CD4-positive, alpha-beta T cell treated with Interleukin-4 for 4 hours (primary cell): ENCODE data around the gene CPA1.

Experiments
- DNase-seq: peaks from one replicate; pipeline ENCODE4 v3.0.0-alpha.2; 2020

The CPA1 gene

DNA sequence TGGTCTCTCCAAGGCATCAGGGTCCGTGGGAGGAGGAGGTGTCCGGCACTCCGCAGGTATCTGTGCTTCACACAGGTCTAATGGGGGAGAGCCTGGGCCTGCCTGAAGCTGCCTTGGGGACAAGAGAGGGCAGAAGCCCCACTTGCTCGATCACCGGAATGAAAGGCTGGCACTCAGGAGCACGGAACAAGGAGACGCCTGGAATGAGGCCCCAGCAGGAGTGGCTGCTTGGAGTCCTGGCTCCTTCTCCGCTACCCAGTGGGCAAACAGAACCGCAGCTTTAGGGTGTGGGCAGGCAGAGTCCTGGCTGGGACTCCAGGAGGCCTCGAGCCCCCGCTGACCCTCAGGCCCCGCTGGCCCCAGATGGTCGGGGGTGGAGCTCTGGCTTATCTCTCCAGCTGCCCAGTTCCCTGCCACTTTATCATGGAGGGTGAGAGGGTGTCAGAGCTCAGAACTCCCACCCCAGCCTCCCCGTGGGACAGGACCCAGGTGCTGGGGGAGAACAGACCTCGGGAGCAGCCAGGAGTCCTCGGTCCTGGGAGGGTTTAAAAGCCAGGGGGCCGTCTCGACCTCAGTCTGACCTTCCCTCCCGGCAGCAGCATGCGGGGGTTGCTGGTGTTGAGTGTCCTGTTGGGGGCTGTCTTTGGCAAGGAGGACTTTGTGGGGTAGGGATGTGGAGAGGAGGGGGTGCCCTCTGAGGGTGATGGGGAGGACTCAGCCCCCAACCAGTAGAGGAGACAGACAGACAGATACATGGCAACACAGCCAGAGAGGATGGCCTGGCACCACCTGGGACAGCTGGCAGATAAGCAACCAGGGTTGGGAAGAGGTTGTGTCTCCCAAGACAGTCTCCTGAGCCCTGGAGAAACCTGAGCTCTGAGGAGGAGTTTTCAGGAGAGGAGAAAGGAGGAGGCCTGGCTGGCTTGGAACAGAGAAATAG is at the start of gene CPA1:
TSS of gene CPA1 (plus strand) at position 574 of the 940 bp plus-strand sequence. CDS start at position 601, 27 bp downstream.
- no peak for DNase-seq

DNA sequence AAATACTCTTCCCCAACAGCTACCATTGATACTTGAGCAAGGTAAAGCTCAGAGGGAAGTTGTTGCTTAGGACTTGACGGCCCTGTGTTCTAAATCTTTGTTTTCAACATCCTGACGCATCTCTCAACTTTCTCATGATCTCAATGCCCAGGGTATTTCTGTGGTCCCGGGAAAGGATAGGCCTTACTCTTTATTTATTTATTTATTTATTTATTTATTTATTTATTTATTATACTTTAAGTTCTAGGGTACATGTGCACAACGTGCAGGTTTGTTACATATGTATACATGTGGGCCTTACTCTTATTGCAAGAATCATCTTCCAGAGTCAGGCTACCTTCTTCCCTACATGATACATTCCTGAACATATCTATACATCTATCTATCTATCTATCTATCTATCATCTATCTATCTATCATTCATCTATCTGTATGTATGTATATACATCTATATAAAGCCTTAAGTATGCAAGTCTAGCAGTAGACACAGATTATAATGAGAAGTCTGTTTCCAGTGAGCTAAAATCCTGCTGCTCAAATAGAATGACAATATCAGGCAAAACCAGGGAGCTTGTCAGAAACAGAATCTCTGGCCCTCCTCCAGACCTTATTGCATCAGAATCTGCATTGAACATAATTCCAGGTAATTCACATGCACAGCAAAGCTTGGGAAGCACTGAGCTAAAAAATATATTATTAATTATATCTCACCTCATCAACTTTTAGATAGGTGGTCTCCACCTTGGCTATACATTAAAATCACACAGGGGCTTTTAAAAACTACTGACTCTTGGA is 47.8 kb upstream of the CPA1 start:
- no peak for DNase-seq

GRCh38 chr7:130333832-130334231 is 46.5 kb upstream of the CPA1 start:
- DNase-seq = no peak

DNA sequence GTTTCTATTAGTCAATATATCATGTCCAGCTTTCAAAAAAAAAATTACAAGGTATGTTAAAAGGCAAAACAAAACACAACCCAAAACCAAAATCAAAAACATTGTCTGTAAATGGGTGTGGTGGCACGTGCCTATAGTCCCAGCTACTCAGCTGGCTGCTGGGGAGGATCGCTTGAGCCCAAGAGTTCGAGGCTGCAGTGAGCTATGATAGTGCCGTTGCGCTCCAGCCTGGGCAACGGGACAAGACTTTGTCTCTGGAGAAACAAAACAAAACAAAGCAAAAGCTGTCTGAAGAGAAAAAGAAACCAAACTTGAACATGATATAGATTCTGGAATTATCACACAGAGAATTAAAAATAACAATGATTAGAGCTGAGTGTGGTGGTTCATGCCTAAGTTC is 46.0 kb upstream of the CPA1 start:
- no peak for DNase-seq

GRCh38 chr7:130337410-130337971 is 42.8 kb upstream of the CPA1 start:
- no peak for DNase-seq

DNA sequence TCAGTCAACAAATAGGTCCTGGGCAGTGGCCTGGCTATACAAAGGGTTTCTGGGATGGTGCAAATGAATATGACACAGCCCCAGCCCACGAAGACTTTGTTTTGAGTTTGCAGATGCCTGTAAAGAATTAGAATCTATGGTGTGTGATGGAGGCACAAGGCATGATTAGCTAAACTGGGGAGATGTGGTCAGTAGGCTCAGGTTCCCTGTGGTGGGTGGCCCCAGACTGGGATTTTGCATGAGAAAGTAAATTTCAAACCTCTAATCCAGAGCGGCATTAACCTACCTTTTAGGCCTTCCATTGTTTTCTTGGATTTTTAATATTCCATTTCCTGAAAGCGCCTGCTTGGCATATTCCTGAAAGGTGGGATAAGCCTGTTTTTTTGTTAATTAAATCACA is 42.1 kb upstream of the CPA1 start:
- no peak for DNase-seq

DNA sequence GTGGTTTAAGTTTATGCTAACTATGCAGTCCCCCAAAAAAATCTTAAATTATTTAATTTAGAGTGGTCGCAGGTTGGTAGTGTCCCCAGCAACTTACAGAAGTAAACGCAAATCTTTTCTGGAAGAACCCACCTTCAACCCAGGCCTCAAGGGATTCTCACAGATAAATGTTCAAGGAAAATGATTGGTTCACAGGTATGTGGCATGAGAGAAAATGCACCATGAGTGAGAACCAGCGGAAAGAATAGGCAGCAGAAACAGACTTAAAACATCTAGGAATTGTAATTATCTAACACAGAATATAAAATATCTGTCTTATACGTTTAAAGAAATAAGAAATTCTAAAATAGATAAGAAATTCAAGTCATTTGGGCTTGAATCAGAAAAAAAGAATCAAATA is 38.4 kb upstream of the CPA1 start:
- no peak for DNase-seq

DNA sequence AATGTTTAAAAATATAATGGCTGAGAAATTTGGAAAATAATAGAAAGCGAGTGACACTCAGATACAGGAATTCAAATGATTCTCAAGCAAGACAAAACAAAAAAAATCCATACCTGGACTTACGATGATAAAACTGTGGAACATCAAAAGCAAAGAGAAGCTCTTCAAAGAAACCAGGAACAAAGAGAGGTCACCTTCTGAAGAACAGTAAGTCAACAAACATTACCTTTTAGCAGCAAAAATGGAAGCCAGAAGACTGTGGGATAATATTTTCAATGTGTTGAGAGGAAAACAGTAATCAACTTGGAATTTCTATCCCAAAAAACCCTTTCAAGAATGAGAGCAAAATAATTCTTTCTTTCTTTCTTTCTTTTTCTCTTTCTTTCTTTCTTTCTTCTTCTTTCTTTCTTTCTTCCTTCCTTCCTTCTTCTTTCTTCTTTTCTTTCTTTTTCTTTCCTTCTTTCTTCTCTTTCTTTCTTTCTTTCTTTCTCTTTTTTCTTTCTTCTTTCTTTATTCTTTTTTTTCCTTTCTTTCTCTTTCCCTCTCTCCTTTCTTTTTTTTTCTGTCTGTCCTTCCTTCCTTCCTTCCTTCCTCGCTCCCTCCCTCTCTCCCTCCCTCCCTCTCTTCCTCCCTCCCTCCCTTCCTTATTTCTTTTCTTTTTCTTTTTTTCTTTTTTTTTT is 37.5 kb upstream of the CPA1 start:
- DNase-seq = no peak

DNA sequence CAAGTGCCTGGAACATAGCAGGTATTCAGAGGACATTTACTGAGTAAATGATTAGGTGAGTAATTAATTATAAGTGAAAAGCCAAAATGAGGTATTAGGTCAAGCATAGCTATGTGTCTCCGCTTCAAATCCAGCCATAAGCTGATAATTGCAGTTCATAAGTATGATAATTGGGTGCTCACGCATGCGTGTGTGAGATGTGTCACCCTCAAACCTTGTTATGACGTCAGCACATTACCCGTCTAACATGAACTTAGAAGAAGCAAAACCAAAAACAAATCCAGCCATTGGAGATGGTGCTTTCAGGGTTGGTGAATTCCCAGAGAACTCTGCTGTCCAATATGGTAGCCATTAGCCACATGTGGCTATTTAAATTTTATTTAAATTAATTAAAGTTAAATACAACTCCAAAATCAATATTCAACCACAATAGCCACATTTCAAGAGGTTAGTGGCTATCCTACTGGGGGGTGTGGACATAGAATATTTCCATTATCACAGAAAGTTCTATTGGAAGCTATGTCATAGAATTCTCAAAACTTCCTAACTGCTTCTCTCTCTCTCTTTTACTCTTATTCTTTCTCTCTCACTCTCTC is 35.9 kb upstream of the CPA1 start, which contains the start of gene CPA5:
TSS of gene CPA5 (plus strand) at position 546 of the 596 bp plus-strand sequence. CDS start 1,670 bp downstream, outside the sequence.
- DNase-seq = no peak

DNA sequence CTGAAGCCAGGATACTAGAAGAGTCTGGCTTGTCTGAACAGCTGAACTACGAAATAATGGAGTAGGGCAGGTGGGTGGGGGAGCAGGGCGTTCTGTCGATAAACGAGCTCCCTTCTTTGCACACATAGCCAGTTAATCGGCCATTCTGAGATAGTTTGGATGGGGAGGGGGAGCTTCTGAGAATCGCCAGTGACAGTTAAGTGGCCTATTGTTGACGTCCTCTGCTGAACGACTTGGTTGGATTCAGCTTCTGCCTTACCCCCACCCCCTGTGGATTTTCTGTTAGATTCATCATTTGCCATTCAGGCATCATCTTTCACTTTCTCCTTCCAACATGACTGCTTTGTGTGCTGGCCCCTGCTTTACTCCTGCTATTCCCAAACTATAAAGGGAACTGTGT is 35.2 kb upstream of the CPA1 start:
- DNase-seq = no peak

DNA sequence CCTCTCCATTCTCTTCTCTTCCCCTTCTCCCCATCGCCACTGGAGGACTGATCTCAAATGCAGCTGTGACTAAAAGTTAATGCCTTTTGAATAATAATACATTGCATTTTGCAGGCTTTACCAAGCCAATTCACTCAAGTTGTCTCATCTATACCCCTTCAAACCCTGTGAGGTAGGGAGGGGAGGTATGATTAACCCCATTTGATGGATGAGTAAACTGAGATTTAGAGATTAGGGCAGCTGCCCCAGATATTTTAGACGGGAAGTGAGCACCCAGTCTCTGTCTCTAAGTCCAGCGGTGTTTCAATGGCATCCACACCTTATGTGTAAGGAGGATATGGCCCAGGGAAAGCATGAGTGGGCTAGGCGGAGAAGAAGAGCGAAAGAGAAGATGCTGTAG is 34.6 kb upstream of the CPA1 start:
- no peak for DNase-seq

DNA sequence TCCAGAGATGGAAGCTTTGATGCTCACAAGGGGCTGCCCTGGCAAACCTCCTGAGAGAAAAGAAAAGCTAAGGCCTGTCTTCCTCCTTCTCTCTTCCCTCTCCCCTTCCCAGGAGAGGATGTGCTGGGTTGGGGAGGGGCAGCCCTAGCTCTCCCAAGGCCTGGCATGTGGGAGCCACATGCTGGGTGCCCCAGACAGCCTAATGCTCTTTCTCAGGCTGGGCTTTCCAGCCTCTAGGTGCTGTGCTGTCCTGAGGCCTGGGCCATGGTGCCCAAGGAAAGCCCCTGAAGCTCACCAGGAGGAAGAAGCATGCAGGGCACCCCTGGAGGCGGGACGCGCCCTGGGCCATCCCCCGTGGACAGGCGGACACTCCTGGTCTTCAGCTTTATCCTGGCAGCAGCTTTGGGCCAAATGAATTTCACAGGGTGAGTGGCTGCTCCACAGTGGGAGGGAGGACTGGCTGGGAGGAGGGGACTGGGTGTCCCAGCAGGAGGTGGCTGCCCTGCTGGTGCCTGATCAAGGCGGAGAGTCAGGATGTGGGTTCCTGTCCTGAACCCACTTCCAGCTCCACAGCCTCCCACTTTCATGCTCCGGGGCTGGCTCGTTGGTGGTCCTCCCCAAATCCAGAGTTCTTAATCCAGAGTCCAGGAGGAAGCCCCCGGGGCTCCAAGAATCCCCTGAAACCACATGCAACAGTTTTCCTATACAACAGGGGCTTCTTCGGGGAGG is 34.0 kb upstream of the CPA1 start:
- no peak for DNase-seq

DNA sequence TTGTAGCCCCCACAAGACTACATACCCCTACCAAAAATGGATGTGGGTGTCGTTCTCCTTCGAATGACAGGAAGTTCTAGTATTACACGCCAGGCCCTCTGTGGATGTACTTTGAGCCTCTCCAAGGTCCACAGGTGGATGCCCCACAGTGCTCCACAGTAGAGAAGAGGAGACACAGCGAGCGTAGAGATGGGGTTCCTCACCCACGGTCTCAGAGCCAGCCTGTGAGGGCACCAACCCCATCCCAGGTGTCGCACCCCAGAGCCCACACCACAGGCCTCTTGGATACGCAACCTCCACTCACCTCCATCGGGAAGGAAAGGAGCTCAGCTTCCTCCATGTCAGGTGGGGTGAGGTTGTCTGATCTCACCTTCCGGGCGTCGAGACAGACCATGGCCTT is 33.4 kb upstream of the CPA1 start:
- DNase-seq = no peak

GRCh38 chr7:130349911-130350782 is 30.1 kb upstream of the CPA1 start:
- DNase-seq = no peak

DNA sequence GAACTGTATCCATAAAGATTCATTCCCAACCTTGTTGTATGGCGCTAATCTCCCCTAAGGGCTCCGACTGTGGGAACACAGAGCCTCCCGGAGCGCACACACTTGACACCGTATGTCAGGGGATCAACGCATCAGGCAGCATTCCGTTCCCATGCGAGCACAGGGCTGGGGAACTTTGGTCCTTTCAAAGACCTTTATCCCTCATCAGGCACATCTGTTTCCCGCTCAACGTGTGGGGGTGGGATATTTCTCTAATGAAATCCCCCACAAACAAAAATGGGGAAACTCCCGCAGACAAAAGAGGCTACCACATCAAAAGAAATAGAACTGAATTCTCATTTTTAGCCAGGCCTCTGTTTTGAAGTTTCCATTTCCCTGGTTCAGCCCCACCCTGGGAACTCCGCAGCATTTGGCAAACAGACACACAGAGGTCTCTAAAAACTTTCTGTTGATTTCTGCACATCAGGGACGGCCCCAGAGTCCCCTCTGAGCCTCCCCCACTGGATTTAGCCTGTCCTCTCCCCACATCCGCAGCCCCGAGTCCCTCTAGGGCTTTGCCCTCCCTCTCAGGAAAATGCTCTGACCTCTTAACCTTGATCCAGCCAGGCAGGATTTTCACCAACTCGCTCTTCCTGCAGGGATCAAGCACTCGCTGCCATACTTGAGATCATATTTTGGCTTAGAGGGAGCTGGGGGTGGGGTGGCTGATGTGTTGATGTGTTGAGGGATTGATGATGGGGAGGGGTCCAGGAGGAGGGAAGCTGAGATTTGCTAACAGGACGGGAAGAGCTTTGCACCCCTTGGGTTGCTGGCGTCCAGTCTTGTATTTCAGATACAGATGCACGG is 29.1 kb upstream of the CPA1 start:
- no peak for DNase-seq

- DNase-seq = no peak
Observed at GRCh38 chr7:130351791-130352090, 28.6 kb upstream of the CPA1 start.

- no peak for DNase-seq
Observed at GRCh38 chr7:130352194-130353074, 27.9 kb upstream of the CPA1 start.

- DNase-seq = no peak
Observed at GRCh38 chr7:130353196-130353595, 27.1 kb upstream of the CPA1 start.
